Measurements from ENCODE around the gene MYO1A. TPM values are rescaled to one million over a fixed set of nuclear protein-coding genes. Genes with fewer than 3 reads are reported as not detected.

MYO1A gene
- total RNA-seq, 4 donors from 2014 or later, result 0.56 to 1.2 TPM; not detected in 2

DNA sequence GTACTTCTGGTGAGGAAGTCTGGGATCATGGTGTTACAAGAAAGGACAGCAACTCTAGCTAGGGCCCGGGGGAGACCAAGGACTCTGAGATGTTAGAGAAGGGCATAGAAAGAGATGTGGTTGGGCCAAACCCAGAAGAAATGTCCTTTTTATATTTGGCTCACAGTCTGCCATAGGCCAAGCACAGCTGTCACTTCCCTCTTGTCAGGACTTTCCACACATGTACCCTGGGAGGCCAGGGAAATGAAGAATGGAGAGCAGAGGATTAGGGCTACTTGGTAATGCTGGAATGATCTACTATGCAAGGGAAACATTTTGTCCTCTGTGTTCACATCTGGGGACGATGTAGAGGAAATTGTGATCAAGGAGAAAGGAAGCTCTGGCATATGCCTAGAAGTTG, 9.2 kb downstream of the MYO1A start:
- ATAC-seq (no peak), DNase-seq (no peak)
- Histone ChIP-seq H3K27me3 (peaks cover 0 to 6% (median 0%) of the 10 kb centered on the region in 3 donors), H3K9me3 (no peaks in the 10 kb centered on the region), H3K36me3 (no peaks in the 10 kb centered on the region), H3K27ac (no peak overlapping the region), H3K4me3 (no peak overlapping the region), H3K4me1 (no peaks in the 10 kb centered on the region)
- no peak for TF ChIP-seq POLR2A (IDR thresholded peaks at IDR 0.05)
- TF ChIP-seq, protein P1, sequence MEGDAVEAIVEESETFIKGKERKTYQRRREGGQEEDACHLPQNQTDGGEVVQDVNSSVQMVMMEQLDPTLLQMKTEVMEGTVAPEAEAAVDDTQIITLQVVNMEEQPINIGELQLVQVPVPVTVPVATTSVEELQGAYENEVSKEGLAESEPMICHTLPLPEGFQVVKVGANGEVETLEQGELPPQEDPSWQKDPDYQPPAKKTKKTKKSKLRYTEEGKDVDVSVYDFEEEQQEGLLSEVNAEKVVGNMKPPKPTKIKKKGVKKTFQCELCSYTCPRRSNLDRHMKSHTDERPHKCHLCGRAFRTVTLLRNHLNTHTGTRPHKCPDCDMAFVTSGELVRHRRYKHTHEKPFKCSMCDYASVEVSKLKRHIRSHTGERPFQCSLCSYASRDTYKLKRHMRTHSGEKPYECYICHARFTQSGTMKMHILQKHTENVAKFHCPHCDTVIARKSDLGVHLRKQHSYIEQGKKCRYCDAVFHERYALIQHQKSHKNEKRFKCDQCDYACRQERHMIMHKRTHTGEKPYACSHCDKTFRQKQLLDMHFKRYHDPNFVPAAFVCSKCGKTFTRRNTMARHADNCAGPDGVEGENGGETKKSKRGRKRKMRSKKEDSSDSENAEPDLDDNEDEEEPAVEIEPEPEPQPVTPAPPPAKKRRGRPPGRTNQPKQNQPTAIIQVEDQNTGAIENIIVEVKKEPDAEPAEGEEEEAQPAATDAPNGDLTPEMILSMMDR (IDR thresholded peaks at IDR 0.05 in 4 of 5, conservative IDR thresholded peaks at IDR 0.05 in 1 of 5), result no peak
- in situ Hi-C loops (cut with MboI; ENCODE audit: low sequenced_read_pairs in 4 of 4) (no loop called here), intact Hi-C loops (cut with DNase I; ENCODE audit: low total_unique reads) (no loop called here)

DNA sequence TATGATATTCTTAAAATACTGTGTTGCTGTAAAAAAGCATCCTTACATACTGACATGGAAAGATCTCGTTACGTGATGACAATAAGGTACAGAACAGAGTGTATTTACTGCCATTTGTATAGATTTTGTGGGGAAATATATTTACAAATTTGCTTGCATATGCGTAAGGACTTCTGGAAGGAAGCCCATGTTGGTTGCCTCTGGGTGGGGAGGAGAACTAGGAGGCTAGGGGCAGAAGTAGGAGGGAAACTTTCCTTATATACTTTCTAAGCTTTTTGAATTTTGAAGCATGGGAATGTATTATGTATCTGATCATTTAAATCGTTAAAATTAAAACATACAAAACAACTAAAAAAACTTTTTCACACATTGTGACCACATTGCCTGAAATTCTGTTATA, 9.7 kb downstream of the MYO1A start:
- Histone ChIP-seq H3K4me3 (no peak overlapping the region), H3K9me3 (no peaks in the 10 kb centered on the region), H3K27me3 (peaks cover 0 to 1% (median 0%) of the 10 kb centered on the region in 3 donors), H3K36me3 (no peaks in the 10 kb centered on the region), H3K27ac (no peak overlapping the region), H3K4me1 (no peaks in the 10 kb centered on the region)
- intact Hi-C loops (cut with DNase I; ENCODE audit: low total_unique reads) (no loop called here), in situ Hi-C loops (cut with MboI; ENCODE audit: low sequenced_read_pairs in 4 of 4) (no loop called here)
- TF ChIP-seq POLR2A (IDR thresholded peaks at IDR 0.05), result no peak
- TF ChIP-seq, protein P1 (IDR thresholded peaks at IDR 0.05 in 4 of 5, conservative IDR thresholded peaks at IDR 0.05 in 1 of 5), result no peak
- no peak for DNase-seq
- ATAC-seq, result no peak

DNA sequence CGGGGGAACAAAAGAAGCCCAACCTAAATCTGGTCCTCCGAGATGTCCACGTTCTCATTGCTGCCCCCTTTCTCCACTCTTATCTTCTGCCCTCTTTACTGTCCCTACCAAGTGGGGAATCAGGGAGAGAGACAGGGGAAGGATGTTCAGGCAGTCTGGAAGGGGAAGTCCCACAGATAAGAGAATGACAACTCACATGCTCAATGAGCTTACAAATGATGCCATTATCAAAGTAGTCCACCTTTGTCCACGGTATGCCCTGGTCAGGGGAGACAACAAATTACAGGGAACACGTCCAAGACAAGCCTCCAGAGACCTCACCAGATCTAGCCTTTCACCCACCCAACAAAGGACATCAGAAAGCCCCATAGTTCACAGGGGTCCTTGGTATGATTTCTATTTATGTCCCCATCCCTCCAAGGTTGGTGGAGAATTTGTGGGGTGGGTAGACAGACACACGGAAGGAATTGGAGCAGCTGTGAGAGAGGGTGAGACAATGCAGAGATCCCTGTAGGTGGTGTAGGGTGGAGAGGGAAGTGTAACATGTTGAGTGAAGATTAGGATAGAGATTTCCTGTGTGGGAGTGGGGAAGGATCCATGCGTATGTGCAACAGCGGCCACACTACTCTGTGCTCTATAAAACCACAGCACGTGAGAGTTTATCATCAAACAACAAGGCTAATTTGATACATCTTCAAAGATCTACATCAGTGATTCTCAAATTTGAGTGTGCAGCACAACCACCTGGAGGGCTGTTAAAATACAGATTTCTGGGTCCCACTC, 10.7 kb downstream of the MYO1A start:
- H3K27ac ChIP-seq, result no peak overlapping the region
- in situ Hi-C loops (cut with MboI; ENCODE audit: low sequenced_read_pairs in 4 of 4) (no loop called here), intact Hi-C loops (cut with DNase I; ENCODE audit: low total_unique reads) (no loop called here)

DNA sequence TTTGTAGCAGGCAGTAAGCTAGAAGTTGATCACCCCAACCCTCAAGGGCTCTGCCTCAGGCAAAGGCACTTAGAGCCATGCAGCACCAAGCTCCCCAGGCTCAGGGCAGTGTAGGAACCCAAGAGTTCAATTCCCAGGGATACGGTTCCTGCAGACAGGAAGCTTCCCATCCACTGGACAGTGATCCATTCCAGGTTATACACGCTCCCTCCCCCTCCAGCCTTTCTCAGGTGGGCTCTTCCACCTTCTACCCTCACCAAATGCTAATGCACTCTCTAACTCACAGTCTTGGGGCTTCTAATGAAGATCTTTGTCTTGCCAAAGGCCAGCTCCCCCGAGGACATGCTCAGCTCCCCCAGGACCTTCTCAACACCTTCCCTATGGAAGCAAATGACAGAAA, 12.7 kb downstream of the MYO1A start:
- in situ Hi-C loops (cut with MboI; ENCODE audit: low sequenced_read_pairs in 4 of 4), result no loop called here
- DNase-seq, result no peak
- Histone ChIP-seq H3K9me3 (no peaks in the 10 kb centered on the region), H3K36me3 (no peaks in the 10 kb centered on the region), H3K4me1 (no peaks in the 10 kb centered on the region), H3K4me3 (no peak overlapping the region), H3K27me3 (no peaks in the 10 kb centered on the region), H3K27ac (no peak overlapping the region)
- no peak for ATAC-seq
- intact Hi-C loops (cut with DNase I; ENCODE audit: low total_unique reads), result no loop called here
- no peak for TF ChIP-seq POLR2A (IDR thresholded peaks at IDR 0.05)
- TF ChIP-seq, protein P1 (IDR thresholded peaks at IDR 0.05 in 4 of 5, conservative IDR thresholded peaks at IDR 0.05 in 1 of 5), result no peak

More for the DNA sequence above, 10.7 kb downstream of the MYO1A start:
- DNase-seq (no peak), ATAC-seq (no peak)
- TF ChIP-seq, protein P1 (IDR thresholded peaks at IDR 0.05 in 4 of 5, conservative IDR thresholded peaks at IDR 0.05 in 1 of 5), result no peak
- TF ChIP-seq POLR2A (IDR thresholded peaks at IDR 0.05), result no peak
- H3K36me3 ChIP-seq, result no peaks in the 10 kb centered on the region
- no peaks in the 10 kb centered on the region for H3K4me1 ChIP-seq
- H3K27me3 ChIP-seq, result no peaks in the 10 kb centered on the region
- H3K9me3 ChIP-seq, result no peaks in the 10 kb centered on the region
- H3K4me3 ChIP-seq, result no peak overlapping the region

Data from gastrocnemius medialis (tissue), 4 donors.